ENCODE results near the gene FHL1.
"Not testable (repeated sequence)": the region's sequence is repeated elsewhere in the genome, so short reads cannot be mapped to it uniquely, and the experiment has no call there.

FHL1 gene

DNA sequence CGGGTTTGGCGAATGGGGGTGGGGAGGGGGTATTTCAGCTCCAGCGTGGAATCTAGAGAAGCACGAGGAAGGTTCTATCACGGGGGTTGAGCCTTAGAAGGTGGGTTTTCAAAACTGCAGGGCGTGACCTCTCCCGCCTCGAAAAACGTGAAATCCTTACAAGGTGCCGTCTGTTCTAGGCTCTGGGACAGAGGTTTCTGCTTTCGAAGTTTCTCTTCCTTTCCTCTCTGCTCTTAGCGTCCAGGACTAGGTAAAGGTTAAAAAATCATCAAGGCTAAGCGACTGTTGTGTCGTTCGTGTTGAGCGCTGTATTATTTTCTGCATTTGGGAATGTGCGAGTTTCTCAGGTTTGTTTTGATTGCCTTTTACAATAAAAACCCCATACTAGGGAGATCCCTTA, 1.1 kb downstream of the FHL1 start:
- peak overlapping the region; percentile 93 for H3K27ac ChIP-seq (ENCODE audit: low read length)
- H3K9me3 ChIP-seq (ENCODE audit: control insufficient read depth in 1 of 2, low read length in 2 of 2), result no peaks in the 10 kb centered on the region

GRCh38 chrX:136154998-136155397, 7.7 kb downstream of the FHL1 start:
- Histone ChIP-seq H3K27ac (ENCODE audit: low read length) (peak overlapping the region; percentile 56), H3K36me3 (ENCODE audit: control insufficient read depth in 1 of 2, insufficient read depth in 2 of 2, low read length in 2 of 2) (no peaks in the 10 kb centered on the region), H3K4me3 (ENCODE audit: low read depth in 1 of 2, low read length in 2 of 2) (no peak overlapping the region), H3K27me3 (ENCODE audit: low read depth, low read length) (no peaks in the 10 kb centered on the region), H3K9me3 (ENCODE audit: control insufficient read depth in 1 of 2, low read length in 2 of 2) (no peaks in the 10 kb centered on the region), H3K4me1 (ENCODE audit: control insufficient read depth in 1 of 2, insufficient read depth in 2 of 2, low read length in 2 of 2) (peaks cover 0 to 18% of the 10 kb centered on the region in 2 donors)

More for the DNA sequence above, 1.1 kb downstream of the FHL1 start:
- H3K27me3 ChIP-seq (ENCODE audit: low read depth, low read length), result no peaks in the 10 kb centered on the region
- peak overlapping the region; percentile 67 to 71 for H3K4me3 ChIP-seq (ENCODE audit: low read depth in 1 of 2, low read length in 2 of 2)
- H3K36me3 ChIP-seq (ENCODE audit: control insufficient read depth in 1 of 2, insufficient read depth in 2 of 2, low read length in 2 of 2), result no peaks in the 10 kb centered on the region
- no peaks in the 10 kb centered on the region for H3K4me1 ChIP-seq (ENCODE audit: control insufficient read depth in 1 of 2, insufficient read depth in 2 of 2, low read length in 2 of 2)

DNA sequence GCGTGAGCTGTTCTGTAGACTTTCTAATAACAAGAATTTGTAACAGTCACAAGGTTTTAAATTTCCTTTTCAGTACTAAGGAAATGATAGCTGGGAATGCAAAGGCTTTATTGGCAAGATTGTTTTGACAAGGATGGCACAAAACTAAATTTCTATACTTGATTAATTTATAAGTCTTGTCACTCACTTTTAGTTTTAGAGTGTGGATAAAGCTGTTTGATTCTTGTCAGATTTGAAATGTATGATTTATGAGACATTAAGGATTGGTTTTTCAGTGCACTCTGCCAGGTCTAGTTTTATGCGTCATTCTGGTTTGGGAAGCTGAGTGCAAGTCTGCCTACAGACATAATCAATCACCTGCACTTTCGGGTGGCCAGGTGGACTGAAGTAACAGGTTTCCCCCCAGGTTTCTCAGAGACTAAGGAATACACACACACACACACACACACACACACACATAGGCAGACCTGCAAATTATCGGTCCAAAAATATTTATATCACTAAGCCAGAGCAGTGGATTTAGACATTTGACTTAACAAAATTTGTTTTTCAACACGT, 9.3 kb downstream of the FHL1 start:
- peak overlapping the region; percentile 69 for H3K27ac ChIP-seq (ENCODE audit: low read length)
- H3K4me1 ChIP-seq (ENCODE audit: control insufficient read depth in 1 of 2, insufficient read depth in 2 of 2, low read length in 2 of 2), result peaks cover 0 to 18% of the 10 kb centered on the region in 2 donors
- H3K36me3 ChIP-seq (ENCODE audit: control insufficient read depth in 1 of 2, insufficient read depth in 2 of 2, low read length in 2 of 2), result no peaks in the 10 kb centered on the region
- H3K4me3 ChIP-seq (ENCODE audit: low read depth in 1 of 2, low read length in 2 of 2), result no peak overlapping the region
- no peaks in the 10 kb centered on the region for H3K9me3 ChIP-seq (ENCODE audit: control insufficient read depth in 1 of 2, low read length in 2 of 2)
- no peaks in the 10 kb centered on the region for H3K27me3 ChIP-seq (ENCODE audit: low read depth, low read length)

GRCh38 chrX:136157187-136157586, 9.9 kb downstream of the FHL1 start:
- no peaks in the 10 kb centered on the region for H3K36me3 ChIP-seq (ENCODE audit: control insufficient read depth in 1 of 2, insufficient read depth in 2 of 2, low read length in 2 of 2)
- H3K4me3 ChIP-seq (ENCODE audit: low read depth in 1 of 2, low read length in 2 of 2), result no peak overlapping the region
- peaks cover 0 to 19% of the 10 kb centered on the region in 2 donors for H3K4me1 ChIP-seq (ENCODE audit: control insufficient read depth in 1 of 2, insufficient read depth in 2 of 2, low read length in 2 of 2)
- H3K9me3 ChIP-seq (ENCODE audit: control insufficient read depth in 1 of 2, low read length in 2 of 2), result no peaks in the 10 kb centered on the region
- no peaks in the 10 kb centered on the region for H3K27me3 ChIP-seq (ENCODE audit: low read depth, low read length)
- peak overlapping the region; percentile 69 for H3K27ac ChIP-seq (ENCODE audit: low read length)

DNA sequence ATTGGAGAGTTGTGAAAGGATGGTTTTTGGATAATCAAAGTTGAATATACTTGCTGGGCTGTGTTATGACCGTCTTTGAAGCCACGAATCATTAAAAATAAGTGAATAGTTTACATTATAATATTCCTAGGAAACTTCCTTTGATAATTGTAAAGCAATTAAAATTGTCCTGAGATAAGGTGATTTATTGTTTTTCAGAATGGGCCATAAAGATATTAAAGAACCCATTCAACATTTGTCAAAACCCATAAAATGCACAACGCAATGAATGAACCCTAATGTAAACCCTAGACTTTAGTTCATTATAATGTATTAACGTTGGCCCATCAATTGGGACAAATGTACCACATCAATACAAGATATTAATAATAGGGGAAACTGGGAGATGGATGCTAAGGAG, 11.4 kb downstream of the FHL1 start:
- H3K27ac ChIP-seq (ENCODE audit: low read length), result peak overlapping the region; percentile 69
- no peaks in the 10 kb centered on the region for H3K36me3 ChIP-seq (ENCODE audit: control insufficient read depth in 1 of 2, insufficient read depth in 2 of 2, low read length in 2 of 2)
- no peak overlapping the region for H3K4me3 ChIP-seq (ENCODE audit: low read depth in 1 of 2, low read length in 2 of 2)
- no peaks in the 10 kb centered on the region for H3K9me3 ChIP-seq (ENCODE audit: control insufficient read depth in 1 of 2, low read length in 2 of 2)
- no peaks in the 10 kb centered on the region for H3K27me3 ChIP-seq (ENCODE audit: low read depth, low read length)
- peaks cover 0 to 33% of the 10 kb centered on the region in 2 donors for H3K4me1 ChIP-seq (ENCODE audit: control insufficient read depth in 1 of 2, insufficient read depth in 2 of 2, low read length in 2 of 2)

- H3K27ac ChIP-seq (ENCODE audit: low read length), result peak overlapping the region; percentile 51
These were observed 12.3 kb downstream of the FHL1 start for GRCh38 chrX:136159611-136160025.

DNA sequence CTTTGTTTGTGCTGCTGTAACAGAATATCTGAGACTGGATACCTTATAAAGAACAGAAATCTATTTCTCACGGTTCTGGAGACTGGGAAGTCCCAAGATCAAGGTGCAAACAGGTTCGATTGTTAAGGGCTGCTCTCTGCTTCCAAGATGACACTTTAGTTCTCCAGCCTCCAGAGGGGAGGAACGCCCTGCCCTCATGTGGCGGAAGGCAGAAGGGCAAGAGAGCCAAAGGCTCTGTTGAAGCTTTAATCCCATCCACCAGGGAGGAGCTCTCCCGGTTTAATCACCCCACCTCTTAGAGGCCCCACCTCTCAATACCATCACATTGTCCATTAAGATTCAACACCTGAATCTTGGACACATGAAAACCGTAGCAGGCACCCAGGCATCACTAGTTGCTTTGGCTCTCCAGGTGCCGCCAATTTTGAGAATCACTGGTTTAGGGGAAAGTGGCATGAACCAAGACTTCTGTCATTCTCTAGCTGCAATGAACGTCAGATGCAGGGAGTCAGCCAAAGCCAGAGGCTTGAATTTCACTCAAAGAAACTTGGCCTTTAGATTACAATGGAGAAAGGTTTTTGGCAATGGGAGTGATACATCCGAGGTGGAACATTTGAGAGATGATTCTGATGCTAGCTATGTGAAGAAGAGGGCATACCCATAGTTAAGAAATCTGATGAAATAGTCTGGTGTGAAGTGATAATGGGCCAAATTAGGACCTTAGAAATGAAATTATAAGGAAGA, 15.7 kb downstream of the FHL1 start:
- Histone ChIP-seq H3K4me3 (ENCODE audit: low read depth in 1 of 2, low read length in 2 of 2) (no peak overlapping the region), H3K36me3 (ENCODE audit: control insufficient read depth in 1 of 2, insufficient read depth in 2 of 2, low read length in 2 of 2) (no peaks in the 10 kb centered on the region), H3K27ac (ENCODE audit: low read length) (peak overlapping the region; percentile 78), H3K27me3 (ENCODE audit: low read depth, low read length) (no peaks in the 10 kb centered on the region), H3K9me3 (ENCODE audit: control insufficient read depth in 1 of 2, low read length in 2 of 2) (no peaks in the 10 kb centered on the region), H3K4me1 (ENCODE audit: control insufficient read depth in 1 of 2, insufficient read depth in 2 of 2, low read length in 2 of 2) (peaks cover 4 to 24% of the 10 kb centered on the region in 2 donors)

More at GRCh38 chrX:136159611-136160025, 12.3 kb downstream of the FHL1 start:
- Histone ChIP-seq H3K4me3 (ENCODE audit: low read depth in 1 of 2, low read length in 2 of 2) (no peak overlapping the region), H3K9me3 (ENCODE audit: control insufficient read depth in 1 of 2, low read length in 2 of 2) (no peaks in the 10 kb centered on the region), H3K36me3 (ENCODE audit: control insufficient read depth in 1 of 2, insufficient read depth in 2 of 2, low read length in 2 of 2) (no peaks in the 10 kb centered on the region), H3K27me3 (ENCODE audit: low read depth, low read length) (no peaks in the 10 kb centered on the region), H3K4me1 (ENCODE audit: control insufficient read depth in 1 of 2, insufficient read depth in 2 of 2, low read length in 2 of 2) (peaks cover 0 to 26% of the 10 kb centered on the region in 2 donors)

- H3K9me3 ChIP-seq (ENCODE audit: control insufficient read depth in 1 of 2, low read length in 2 of 2), result no peaks in the 10 kb centered on the region
These were observed 16.4 kb downstream of the FHL1 start for GRCh38 chrX:136163689-136164088.

DNA sequence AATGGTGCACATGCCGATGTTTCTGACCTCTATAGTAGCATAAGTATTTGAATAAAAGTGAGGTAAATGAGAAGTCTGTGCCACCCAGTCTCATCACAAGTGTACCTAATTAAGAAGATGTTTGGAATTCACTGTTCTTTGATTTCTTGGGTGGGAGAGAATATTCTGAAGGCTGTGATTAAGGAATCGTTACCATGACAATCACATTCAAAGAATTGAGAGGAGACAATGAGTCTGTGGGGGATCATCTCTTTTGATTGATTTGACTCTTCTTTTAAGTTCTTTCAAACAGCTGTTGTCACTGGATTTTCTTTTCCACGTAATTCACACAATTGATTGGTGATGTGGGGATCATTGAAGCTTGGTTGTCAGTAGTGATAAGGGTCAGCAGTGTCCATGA, 18.1 kb downstream of the FHL1 start:
- H3K27ac ChIP-seq (ENCODE audit: low read length), result peak overlapping the region; percentile 87
- H3K9me3 ChIP-seq (ENCODE audit: control insufficient read depth in 1 of 2, low read length in 2 of 2), result no peaks in the 10 kb centered on the region
- no peaks in the 10 kb centered on the region for H3K36me3 ChIP-seq (ENCODE audit: control insufficient read depth in 1 of 2, insufficient read depth in 2 of 2, low read length in 2 of 2)
- H3K4me3 ChIP-seq (ENCODE audit: low read depth in 1 of 2, low read length in 2 of 2), result no peak overlapping the region
- peaks cover 9 to 30% of the 10 kb centered on the region in 2 donors for H3K4me1 ChIP-seq (ENCODE audit: control insufficient read depth in 1 of 2, insufficient read depth in 2 of 2, low read length in 2 of 2)
- H3K27me3 ChIP-seq (ENCODE audit: low read depth, low read length), result no peaks in the 10 kb centered on the region

More at GRCh38 chrX:136163689-136164088, 16.4 kb downstream of the FHL1 start:
- H3K27ac ChIP-seq (ENCODE audit: low read length), result peak overlapping the region; percentile 78
- H3K4me1 ChIP-seq (ENCODE audit: control insufficient read depth in 1 of 2, insufficient read depth in 2 of 2, low read length in 2 of 2), result peaks cover 4 to 24% of the 10 kb centered on the region in 2 donors
- no peaks in the 10 kb centered on the region for H3K36me3 ChIP-seq (ENCODE audit: control insufficient read depth in 1 of 2, insufficient read depth in 2 of 2, low read length in 2 of 2)
- no peaks in the 10 kb centered on the region for H3K27me3 ChIP-seq (ENCODE audit: low read depth, low read length)
- no peak overlapping the region for H3K4me3 ChIP-seq (ENCODE audit: low read depth in 1 of 2, low read length in 2 of 2)

- H3K4me3 ChIP-seq (ENCODE audit: low read depth in 1 of 2, low read length in 2 of 2), result no peak overlapping the region
- peaks cover 9 to 39% of the 10 kb centered on the region in 2 donors for H3K4me1 ChIP-seq (ENCODE audit: control insufficient read depth in 1 of 2, insufficient read depth in 2 of 2, low read length in 2 of 2)
- no peaks in the 10 kb centered on the region for H3K9me3 ChIP-seq (ENCODE audit: control insufficient read depth in 1 of 2, low read length in 2 of 2)
- H3K27ac ChIP-seq (ENCODE audit: low read length), result peak overlapping the region; percentile 87
- no peaks in the 10 kb centered on the region for H3K36me3 ChIP-seq (ENCODE audit: control insufficient read depth in 1 of 2, insufficient read depth in 2 of 2, low read length in 2 of 2)
- H3K27me3 ChIP-seq (ENCODE audit: low read depth, low read length), result no peaks in the 10 kb centered on the region
These were observed 19.0 kb downstream of the FHL1 start for GRCh38 chrX:136166221-136166855.

DNA sequence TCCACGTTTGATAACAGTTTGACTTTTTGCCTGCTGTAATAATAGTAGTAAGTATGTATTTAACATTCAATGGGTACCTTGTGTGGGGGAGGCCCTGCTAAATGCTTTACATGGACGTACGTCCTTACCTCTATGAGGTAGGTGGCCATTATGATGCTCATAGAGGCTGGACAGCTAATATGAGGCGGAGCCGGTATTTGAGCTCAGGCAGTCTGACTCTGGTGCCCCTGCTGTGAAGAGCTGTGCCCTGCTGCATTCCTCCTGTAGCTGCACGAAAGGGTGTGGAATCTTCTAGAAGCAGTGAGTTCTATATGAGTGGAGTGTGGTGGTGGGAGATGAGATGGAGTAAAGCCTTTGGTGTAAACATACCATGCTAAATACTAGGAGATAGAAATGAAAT, 20.7 kb downstream of the FHL1 start:
- H3K4me1 ChIP-seq (ENCODE audit: control insufficient read depth in 1 of 2, insufficient read depth in 2 of 2, low read length in 2 of 2), result peaks cover 9 to 37% of the 10 kb centered on the region in 2 donors
- not testable (repeated sequence) for H3K36me3 ChIP-seq (ENCODE audit: control insufficient read depth in 1 of 2, insufficient read depth in 2 of 2, low read length in 2 of 2); H3K9me3 ChIP-seq (ENCODE audit: control insufficient read depth in 1 of 2, low read length in 2 of 2); H3K4me3 ChIP-seq (ENCODE audit: low read depth in 1 of 2, low read length in 2 of 2); H3K27me3 ChIP-seq (ENCODE audit: low read depth, low read length)
- peak overlapping the region; percentile 92 for H3K27ac ChIP-seq (ENCODE audit: low read length)

Data from muscle layer of duodenum (tissue), 2 donors.